NCI-H2196 (cell line): ENCODE results near the gene INPP5A.
"Not testable (repeated sequence)": the region's sequence is repeated elsewhere in the genome, so short reads cannot be mapped to it uniquely, and the experiment has no call there.

Source experiments
- DNase-seq: peaks from one replicate; lab custom pipeline; 2025; ENCODE audit not compliant: unreplicated experiment; lab: John Stamatoyannopoulos, UW

Gene INPP5A

DNA sequence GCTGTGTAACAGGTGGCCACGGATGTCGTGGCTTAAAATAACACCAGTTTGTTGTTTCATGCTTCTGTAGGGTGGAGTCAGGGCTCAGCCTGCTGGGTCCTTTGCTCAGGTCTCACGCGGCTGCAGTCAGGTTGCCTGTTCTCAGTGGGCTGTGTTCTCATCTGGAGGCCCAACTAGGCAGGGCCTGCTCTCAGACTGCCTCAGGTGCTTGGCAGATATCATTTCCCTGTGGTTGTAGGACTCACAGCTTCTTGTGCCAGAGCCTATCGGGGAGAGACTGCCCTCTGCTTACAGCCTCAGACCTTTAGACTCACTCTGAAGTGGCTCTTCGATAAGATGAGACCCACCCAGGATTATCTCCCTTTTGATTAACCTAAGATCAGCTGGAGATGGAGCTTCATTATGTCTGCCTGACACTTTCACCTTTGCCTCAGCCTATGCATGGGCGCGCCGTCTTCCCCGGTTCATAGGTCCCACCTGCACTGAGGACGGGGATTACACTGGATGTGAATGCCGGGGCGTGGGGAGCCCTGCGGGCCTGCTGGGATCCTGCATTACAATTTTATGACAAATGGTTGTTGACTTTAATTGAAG, 55.3 kb downstream of the INPP5A start:
- no peak for DNase-seq

DNA sequence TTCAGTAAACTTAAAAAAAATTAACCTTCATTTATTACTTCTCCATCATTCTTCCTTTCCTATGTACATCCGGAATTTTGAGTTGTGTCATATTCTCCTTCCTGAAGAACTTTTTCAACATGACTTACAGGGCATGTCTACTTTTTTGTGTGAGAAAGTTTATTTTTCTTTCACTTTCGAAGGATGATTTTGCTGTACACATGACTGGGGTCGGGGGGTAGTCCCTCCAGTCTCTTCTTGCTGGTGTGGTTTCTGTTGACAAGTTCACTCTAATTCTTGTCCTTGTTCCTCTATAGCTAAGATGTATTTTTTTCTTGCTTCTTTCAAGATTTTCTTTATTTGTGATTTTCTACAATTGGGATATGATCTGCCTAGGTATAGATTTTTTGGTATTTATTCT, 55.8 kb downstream of the INPP5A start:
- no peak for DNase-seq

DNA sequence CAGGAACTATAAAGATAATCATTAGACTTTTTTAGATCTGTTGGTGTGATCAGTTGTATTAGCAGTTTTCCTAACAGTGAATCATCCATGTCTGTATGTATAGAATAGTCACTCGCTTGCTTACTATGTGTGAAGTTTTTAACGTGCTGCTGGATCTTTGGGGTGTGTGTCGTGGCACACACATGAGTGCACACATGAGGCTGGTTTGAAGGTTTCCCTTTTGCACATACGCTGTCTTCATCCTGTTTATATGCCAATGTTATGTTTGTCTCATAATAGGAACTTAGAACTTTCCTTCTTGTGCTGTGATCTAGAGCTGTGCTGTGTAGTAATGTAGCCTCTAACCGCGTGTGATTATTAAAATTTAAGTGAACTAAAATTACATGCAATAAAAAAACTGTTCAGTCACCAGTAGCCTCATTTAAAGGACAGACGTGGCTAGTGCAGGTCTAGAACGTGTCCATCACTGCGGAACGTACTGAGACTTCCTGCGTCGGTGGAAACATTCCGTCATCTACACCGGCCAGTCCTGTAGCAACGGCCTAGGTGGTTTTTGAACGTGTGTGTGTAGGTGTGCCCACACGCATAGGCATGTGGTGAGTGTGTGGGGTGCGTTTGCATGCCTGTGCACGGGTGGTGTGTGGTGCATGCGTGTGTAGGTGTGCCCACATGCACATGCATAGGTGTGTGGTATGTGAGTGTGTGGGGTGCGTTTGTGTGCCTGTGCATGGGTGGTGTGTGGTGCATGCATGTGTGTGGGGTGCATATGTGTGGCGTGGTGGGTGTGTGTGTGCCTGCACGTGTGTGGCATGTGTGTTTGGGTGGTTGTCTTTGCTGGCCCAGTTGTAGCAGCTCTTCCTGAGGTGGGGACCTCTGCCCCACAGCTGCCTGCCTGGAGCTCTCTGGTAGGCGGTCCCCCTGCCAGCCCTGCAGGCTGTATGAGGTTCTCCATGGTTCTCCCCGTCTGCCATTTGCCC, 56.6 kb downstream of the INPP5A start:
- DNase-seq = no peak

DNA sequence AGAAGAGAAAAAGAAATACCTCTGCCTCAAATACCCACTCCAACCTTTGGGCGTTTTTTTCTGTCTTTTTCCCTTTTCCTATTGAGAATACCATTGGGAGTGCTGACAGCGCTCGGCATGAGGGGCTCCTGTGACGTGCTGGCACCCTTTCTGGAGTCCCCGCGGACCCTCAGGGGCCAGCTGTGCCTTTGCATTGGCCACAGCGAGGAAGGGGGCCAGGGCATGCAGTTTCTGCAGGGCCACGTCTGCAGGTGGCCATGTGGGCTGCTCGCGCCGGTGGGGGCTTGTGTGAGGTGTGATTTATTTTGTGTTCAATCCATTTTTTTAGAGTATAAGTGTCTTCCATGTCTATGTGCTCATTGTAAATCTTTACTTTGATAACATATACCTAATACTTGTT, 57.4 kb downstream of the INPP5A start:
- DNase-seq = no peak

DNA sequence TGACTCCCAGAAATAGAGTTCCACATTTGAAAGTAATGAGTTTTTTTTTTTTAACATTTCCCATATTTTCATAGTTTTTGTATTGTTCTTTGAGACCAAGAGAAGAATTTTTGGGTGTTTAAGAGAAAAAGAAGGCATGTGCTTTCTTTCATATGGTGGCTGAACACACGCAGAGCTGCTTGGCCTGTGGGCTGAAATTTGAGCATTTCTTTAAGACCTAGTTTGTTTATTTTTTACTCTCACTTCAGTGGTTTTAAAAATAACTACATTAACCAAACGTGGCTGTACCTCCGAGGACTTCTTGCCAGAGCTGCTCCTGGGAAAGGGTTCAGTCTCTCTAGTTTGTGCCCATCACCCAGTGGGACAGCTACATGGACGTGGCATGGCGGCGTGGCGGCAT, 58.3 kb downstream of the INPP5A start:
- DNase-seq = no peak

DNA sequence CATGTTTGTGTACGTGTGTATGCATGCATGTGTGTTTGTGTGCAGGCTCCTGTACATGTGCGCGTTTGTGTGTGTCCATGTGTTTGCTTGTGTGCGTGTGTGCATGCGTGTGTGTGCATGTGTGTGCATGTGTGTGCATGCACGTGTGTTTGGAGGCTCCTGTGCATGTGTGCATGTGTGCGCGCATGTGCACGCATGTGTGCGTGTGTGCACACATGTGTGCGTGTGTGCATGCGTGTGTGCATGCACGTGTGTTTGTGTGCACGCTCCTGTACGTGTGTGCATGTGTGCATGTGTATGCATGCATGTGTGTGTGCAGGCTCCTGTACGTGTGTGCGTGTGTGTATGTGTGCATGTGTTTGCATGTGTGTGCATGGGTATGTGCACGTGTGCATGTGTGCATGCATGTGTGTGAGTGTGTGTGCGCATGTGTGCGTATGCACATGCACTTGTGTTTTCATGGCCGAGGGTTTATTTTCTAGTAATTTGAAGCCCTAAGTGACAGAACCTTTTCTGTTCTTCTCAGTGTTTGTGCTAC, 59.2 kb downstream of the INPP5A start:
- no peak for DNase-seq

DNA sequence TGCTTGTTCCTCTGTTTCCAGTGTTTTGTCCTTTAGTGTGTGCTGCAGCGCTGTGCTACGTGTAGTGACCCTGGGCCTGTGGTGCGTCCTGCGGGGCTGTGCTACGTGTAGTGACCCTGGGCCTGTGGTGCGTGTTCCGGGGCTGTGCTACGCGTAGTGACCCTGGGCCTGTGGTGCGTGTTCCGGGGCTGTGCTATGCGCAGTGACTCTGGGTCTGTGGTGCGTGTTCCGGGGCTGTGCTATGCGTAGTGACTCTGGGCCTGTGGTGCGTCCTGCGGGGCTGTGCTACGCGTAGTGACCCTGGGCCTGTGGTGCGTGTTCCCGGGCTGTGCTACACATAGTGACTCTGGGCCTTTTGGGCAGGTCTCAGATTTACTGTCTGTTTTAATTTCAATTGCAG, 60.1 kb downstream of the INPP5A start:
- no peak for DNase-seq

DNA sequence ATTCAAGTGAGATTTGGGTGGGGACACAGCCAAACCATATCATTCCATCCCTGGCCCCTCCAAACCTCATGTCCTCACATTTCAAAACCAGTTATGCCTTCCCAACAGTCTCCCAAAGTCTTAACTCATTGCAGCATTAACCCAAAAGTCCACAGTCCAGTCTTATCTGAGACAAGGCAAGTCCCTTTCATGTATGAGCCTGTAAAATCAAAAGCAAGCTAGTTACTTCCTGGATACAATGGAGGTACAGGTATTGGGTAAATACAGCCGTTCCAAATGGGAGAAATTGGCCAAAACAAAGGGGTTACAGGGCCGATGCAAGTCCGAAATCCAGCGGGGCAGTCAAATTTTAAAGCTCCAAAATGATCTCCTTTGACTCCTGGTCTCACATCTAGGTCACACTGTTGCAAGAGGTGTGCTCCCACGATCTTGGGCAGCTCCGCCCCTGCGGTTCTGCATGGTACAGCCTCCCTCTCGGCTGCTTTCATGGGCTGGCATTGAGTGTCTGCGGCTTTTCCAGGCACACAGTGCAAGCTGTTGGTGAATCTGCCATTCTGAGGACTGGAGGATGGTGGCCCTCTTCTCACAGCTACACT, 61.5 kb downstream of the INPP5A start:
- DNase-seq = not testable (repeated sequence)

DNA sequence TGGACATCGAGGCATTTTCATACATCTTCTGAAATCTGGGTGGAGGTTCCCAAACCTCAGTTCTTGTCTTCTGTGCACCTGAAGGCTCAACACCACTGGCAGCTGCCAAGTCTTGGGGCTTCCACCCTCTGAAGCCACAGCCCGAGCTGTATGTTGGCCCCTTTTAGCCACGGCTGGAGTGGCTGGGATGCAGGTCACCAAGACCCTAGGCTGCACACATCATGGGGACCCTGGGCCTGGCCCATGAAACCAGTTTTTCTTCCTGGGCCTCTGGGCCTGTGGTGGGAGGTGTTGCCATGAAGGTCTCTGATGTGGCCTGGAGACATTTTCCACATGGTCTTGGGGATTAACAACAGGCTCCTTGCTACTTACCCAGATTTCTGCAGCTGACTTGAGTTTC, 62.1 kb downstream of the INPP5A start:
- no peak for DNase-seq

DNA sequence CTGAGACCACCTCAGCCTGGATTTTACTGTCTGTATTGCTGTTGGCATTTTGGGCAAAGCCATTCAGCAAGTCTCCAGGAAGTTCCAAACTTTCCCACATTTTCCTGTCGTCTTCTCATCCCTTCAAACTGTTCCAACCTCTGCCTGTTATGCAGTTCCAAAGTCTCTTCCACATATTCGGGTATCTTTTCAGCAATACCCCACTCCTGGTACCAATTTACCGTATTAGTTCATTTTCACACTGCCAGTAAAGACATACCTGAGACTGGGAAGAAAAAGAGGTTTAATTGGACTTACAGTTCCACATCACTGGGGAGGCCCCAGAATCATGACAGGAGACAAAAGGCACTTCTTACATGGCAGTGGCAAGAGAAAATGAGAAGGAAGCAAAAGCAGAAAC, 62.8 kb downstream of the INPP5A start:
- no peak for DNase-seq

DNA sequence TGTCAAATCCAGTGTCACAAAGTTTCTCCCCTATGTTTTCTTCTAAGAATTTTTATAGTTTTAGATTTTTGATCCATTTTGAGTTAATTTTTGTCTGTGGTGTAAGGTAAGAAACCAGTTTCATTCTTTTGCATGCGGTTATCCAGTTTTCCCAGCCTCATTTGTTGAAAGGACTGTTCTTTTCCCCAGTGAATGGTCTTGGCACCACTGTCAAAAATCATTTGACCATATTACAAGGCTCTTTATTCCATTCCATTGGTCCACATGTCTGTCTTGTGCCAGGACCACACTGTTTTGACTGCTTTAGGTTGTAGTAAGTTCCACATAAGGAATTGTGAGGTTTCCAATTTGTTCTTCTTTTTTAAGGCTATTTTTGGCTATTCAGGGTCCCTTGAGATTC, 64.0 kb downstream of the INPP5A start:
- no peak for DNase-seq

DNA sequence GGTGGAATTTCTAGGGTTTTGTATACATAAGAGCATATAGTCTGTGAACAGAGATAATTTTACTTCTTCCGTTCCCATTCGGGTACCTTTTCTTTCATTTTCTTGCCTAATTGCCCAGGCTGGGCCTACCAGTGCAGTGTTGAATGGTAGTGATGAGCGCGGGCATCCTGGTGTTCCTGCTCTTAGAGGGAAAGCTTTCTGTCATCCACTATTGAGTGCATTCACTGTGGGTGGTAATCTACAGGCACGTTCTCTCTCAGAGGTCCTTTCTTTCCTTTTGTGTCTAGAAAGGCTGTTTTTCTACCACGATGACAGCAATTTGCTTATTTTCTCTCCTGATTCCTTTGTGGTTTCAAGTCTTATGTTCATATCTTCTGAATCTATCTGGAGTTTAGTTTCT, 65.0 kb downstream of the INPP5A start:
- DNase-seq = no peak

DNA sequence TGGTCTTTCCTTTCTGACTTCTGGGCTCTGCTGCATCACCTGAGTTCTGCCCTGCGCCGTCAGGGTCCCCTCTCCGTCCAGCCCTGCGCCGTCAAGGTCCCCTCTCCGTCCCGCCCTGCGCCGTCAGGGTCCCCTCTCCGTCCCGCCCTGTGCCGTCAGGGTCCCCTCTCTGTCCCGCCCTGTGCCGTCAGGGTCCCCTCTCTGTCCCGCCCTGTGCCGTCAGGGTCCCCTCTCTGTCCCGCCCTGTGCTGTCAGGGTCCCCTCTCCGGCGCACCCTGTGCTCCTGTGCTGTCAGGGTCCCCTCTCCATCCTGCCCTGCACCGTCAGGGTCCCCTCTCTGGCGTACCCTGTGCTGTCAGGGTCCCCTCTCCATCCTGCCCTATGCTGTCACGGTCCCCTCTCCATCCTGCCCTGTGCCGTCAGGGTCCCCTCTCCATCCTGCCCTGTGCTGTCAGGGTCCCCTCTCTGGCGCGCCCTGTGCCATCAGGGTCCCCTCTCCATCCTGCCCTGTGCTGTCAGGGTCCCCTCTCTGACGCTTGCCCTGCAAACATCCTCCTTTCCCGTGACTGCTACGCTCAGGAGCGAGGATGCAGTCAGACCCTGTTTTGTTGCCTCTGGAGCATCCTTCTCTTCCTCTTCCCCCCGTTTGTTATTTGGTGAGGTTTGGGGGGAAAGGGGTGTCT, 66.4 kb downstream of the INPP5A start:
- DNase-seq = no peak

DNA sequence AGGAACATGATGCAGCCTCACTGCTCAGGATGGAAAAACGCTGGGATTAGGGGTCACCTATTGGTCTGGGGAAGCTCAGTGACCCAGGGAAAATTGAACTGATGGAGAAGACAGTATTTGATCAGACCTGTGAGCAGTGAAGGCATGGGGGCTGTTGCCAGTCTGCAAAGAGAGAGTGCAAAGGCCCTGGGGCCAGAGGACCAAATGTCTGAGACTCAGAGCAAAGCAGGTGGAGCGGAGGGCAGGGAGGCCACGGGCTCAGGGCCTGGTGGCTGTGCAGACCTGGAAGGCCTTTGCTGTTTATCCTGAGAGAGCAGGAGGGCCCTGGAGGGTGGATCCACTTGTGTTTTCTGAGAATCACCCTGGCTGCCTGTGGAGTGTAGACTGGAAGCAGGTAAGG, 67.1 kb downstream of the INPP5A start:
- DNase-seq = no peak

DNA sequence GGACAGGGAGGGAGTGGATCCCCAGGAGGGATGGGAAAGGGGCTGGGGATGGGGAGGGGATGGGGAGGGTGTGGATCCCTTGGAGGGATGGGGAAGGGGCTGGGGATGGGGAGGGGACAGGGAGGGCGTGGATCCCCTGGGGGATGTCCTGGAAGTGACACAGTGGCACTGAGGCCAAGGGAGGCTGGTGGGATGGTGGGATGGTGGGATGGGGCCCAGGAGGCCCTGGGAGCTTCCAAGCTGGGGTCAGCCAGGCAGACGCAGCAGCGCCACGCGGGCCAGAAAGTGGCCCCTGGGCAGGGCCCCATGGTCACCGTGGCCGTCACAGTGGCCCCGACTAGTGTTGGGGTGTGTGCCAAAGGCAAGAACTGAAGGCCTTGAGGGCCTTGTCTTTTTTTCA, 67.8 kb downstream of the INPP5A start:
- no peak for DNase-seq

DNA sequence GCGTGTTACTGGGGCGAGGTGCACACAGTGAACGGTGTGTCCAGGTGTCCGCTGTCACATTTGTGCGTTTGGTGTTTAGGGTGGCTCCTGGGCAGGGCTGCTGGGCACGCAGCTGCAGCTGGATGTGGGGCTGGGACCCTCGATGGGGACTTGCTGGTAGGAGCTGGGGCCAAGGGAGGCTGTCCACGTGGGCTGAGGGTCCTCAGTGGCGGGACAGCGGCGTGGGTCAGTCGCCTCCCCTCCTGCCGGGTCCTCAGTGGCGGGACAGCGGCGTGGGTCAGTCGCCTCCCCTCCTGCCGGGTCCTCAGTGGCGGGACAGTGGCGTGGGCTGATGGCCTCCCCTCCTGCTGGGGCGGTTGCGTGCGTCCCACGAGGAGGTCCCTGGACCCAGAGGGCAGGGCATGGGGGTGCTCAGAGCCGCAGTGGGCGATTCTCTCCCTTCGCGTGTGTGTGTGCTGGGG, 68.5 kb downstream of the INPP5A start:
- no peak for DNase-seq

DNA sequence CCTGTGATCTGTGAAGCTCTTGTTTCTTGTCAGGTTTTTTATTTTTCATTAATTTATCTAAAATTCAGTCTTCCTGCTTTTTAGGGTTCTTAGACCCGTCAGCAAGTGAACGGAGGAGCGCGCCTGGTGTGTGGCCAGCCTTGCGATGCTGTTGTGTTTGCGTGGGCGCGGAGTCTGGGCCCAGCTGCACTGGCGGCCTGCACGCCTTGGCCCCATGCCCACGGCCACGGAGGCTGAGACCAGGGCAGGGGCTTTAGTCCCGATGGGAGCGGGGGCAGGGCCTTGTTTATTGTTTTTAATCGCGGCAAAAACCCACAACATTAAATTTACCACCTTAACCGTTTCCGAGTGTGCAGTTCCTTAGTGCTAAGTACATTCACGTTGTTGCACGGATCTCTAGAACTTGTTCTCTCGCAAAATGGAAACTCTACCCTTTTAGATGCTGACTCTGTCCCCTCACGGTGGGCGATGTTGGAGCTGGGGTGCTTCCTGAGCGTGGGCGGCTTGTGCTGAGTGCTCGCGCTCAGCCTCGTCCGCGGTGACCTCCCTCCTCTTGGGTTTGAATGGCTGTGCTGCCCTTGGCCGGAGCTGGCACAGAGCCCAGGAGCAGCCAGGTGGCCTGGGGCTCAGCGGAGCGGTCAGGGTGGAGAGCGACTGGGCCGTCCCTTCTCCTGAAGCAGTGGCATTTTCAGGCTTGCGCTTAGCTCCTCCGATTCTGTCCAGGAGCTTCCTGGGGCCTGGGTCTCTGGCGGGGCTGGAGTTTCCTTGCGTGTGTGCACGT, 69.1 kb downstream of the INPP5A start:
- peak; percentile 17 for DNase-seq

DNA sequence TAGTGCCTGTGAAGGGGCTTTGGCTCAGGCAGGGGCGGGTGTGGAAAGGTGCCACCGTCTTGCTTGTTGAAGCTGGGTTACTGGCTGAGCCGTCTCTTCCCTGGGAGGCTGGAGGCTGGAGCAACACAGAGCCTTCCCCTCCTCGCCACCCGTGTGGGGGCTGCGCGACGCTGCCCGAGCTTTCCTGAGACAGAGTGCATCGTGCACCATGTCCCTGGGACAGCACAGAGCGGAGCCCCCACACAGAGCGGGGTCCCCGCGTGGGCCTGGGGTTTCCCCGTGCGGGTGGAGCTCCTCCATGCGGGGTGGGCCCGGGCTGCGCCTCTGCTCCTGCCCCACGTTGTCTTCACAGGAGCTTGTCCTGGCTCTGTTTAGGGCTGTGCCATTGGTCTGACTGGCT, 69.9 kb downstream of the INPP5A start:
- DNase-seq = no peak

DNA sequence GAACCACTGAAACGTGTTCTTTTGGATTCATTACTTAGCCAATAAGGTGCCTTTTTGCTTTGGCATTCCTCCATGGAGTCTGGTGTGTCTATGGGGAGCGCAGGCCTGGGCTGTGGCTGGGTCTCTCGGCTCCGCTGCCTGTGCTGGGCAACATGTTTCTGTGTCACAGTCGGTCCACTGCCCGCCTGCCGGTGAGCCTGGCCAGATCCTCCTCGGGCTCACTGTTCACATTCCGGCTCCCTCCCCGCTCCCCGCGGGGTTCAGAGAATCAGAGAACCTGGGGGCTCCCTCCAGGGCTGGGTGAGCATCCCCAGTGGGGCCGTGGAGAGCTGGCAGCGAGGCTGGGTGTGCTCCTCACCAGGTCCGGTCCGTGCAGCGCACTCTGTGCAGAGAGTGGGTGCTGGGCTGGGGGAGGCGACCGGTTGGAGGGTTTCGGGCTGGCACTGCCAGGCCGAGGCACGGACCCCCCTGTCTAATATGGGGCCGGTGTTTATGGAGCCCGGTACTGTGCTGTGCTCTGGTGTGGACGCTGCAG, 70.4 kb downstream of the INPP5A start:
- no peak for DNase-seq

DNA sequence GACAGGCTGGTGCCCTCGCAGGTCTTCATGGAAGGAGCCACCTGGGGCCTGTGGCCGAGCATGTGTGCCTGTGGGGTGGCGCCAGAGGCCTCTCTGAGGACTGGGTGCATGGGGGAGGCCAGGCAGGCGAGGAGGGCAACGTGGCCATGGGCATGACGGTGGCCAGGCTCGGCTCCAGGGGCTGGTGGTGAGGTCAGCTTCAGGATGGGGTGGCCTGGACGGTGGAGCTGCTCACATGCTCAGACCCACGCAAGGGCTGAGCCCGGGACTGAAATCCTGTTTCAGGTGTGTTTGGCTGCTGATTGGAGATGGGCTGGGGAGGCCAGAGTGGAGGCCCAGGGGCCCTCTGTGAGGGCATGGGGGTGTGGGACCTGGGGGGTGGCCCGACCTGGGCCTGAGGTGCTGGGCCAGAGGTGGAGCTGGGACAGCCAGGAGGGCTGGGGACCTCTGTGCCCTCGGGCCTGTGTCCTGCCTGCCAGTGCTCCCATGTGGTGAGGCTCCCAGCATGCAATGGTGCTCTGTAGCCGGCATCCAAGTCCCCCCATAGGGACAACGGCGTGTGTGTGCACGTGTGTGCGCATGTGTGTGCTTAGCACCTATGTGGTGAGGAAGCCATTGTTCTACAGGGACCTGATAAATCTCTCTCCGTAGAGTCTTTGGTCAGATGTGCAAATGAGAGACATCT, 71.1 kb downstream of the INPP5A start:
- no peak for DNase-seq
